ENCODE data around the gene CLIC6. TPM values are rescaled to one million over a fixed set of nuclear protein-coding genes. Genes with fewer than 3 reads are reported as not detected.

Gene CLIC6
- total and polyA plus RNA-seq, 2 of the 8 experiments (the other 6 are each of a cell fraction or from before 2014, with no cell fraction given): 0.42 to 1.3 TPM

DNA sequence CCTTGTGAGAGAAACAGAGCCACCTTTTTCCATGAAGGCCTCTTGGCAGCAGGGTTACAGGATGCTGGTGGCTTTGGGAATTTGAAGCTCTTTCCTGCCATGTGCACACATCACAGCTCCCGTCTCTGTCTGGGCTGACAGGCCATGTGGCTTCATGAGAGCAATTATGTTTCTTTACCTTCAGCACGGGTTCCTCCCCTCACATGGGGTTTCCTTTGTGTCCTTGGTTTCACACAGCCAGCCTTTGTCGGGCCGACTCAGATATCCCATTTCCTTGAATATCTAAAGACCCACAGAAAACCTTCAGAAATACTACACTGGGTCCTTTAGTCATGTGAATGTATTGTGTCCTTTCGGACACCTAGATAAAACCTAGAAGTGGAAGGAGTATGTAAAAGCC, 7.1 kb downstream of the CLIC6 start:
- H3K4me3 ChIP-seq (ENCODE audit: extremely low read depth in 1 of 4, insufficient read depth in 2 of 4, low read depth in 3 of 4, low read length in 4 of 4): no peak overlapping the region
- POLR2A ChIA-PET (ENCODE audit: partially characterized antibody): no interaction called here
- DNase-seq (ENCODE audit: low read depth in 1 of 2, low spot score in 2 of 2): no peak
- no peak overlapping the region for H2AFZ ChIP-seq (ENCODE audit: low read length)
- H4K91ac ChIP-seq (replicated peaks; ENCODE audit: insufficient read length, low read length): no peak overlapping the region
- no peak overlapping the region for H2BK20ac ChIP-seq (ENCODE audit: low read length)
- H2BK15ac ChIP-seq (ENCODE audit: low read length): no peak overlapping the region
- H3K23me2 ChIP-seq (ENCODE audit: low read depth, low read length): no peaks in the 10 kb centered on the region
- no peak overlapping the region for H3K23ac ChIP-seq (ENCODE audit: insufficient read length)
- H3K4ac ChIP-seq (replicated peaks; ENCODE audit: insufficient read length, low read depth, low read length): no peak overlapping the region
- H3K4me2 ChIP-seq (ENCODE audit: insufficient read depth in 1 of 2, low read depth in 2 of 2, low read length in 2 of 2): no peak overlapping the region
- no peak for FAIRE-seq
- H4K5ac ChIP-seq (ENCODE audit: insufficient read length, low read depth, low read length): no peak overlapping the region
- no peak overlapping the region for H3K9ac ChIP-seq (replicated peaks in 1 of 4; ENCODE audit: extremely low read depth in 1 of 4, low read depth in 3 of 4, low read length in 3 of 4)
- no peaks in the 10 kb centered on the region for H3K79me1 ChIP-seq (ENCODE audit: low read depth, low read length)
- H3K27ac ChIP-seq (ENCODE audit: low read depth, low read length): no peak overlapping the region
- H2BK12ac ChIP-seq (ENCODE audit: low read depth, low read length): no peak overlapping the region; the same call in 1 of the 2 replicates
- H3K18ac ChIP-seq (ENCODE audit: extremely low read depth, low read length): no peak overlapping the region
- H3K4me1 ChIP-seq (replicated peaks in 1 of 4; ENCODE audit: control insufficient read depth in 3 of 4, insufficient read depth in 4 of 4, low read length in 3 of 4): peaks cover 0 to 13% (median 2%) of the 10 kb centered on the region in 4 experiments; a peak in 4 of 7 replicates
- no peak overlapping the region for H3K14ac ChIP-seq (ENCODE audit: insufficient read length)
- H2BK5ac ChIP-seq (ENCODE audit: low read depth, low read length): no peak overlapping the region
- no peak overlapping the region for H2AK5ac ChIP-seq (ENCODE audit: low read depth, low read length)
- no peak overlapping the region for H4K8ac ChIP-seq (ENCODE audit: extremely low read depth, insufficient read depth, low read length)
- no peak overlapping the region for H3K56ac ChIP-seq (replicated peaks; ENCODE audit: insufficient read length, low read depth, low read length)
- H4K20me1 ChIP-seq (replicated peaks in 1 of 2; ENCODE audit: control insufficient read depth in 1 of 2, insufficient read depth in 2 of 2, low read length in 2 of 2): no peaks in the 10 kb centered on the region
- no peak overlapping the region for H2BK120ac ChIP-seq (replicated peaks; ENCODE audit: low read depth, low read length)
- CTCF ChIA-PET (ENCODE audit: partially characterized antibody): no interaction called here
- peaks cover under 1 to 7% of the 10 kb centered on the region in 2 experiments; a peak in 2 of 4 replicates for H3K9me3 ChIP-seq (ENCODE audit: insufficient read depth in 2 of 2, low read depth in 1 of 2, low read length in 1 of 2)
- H3K79me2 ChIP-seq (ENCODE audit: control insufficient read depth in 1 of 2, insufficient read depth in 2 of 2, low read length in 2 of 2): no peaks in the 10 kb centered on the region
- WGBS, 2 experiments (ENCODE audit: extremely low coverage in 1 of 2, insufficient coverage in 1 of 2, insufficient read length in 1 of 2, insufficient replicate concordance in 2 of 2, low coverage in 1 of 2, low lambda C conversion rate in 2 of 2, missing lambda C conversion rate in 1 of 2): 76% methylated on average over 5 of the region's 5 CpGs; no CpG with 5 or more reads in 1 of the 2 experiments
- H3K27me3 ChIP-seq (replicated peaks in 1 of 4; ENCODE audit: control insufficient read depth in 3 of 4, extremely low read depth in 1 of 4, insufficient read depth in 3 of 4, low read length in 3 of 4): peaks cover 0 to 14% (median 8%) of the 10 kb centered on the region in 4 experiments; a peak in 6 of 7 replicates
- no peaks in the 10 kb centered on the region for H3K36me3 ChIP-seq (ENCODE audit: control insufficient read depth in 2 of 4, insufficient read depth in 4 of 4, low read length in 3 of 4)
